H1 (cell line): ENCODE data around the gene RS1.

Source experiments
- ASH2L ChIP-seq: fragments of 200-600, 300-600 bp; sonication (generic); IDR thresholded peaks from one replicate; pipeline ENCODE4 v1.7.1; 2017; ENCODE audit warnings: low read length
- CEBPB ChIP-seq: IDR thresholded peaks from 2 replicates; pipeline ENCODE4 v1.6.1; 2012; ENCODE audit warnings: low read depth, low read length
- CREB1 ChIP-seq: IDR thresholded peaks from 2 replicates; pipeline ENCODE4 v1.6.1; 2012; ENCODE audit warnings: inconsistent platforms
- HDAC6 ChIP-seq: IDR thresholded peaks from one replicate; pipeline ENCODE4 v1.7.1; 2012; ENCODE audit warnings: low read depth, mild to moderate bottlenecking, inconsistent platforms, low read length, moderate library complexity
- MAFK ChIP-seq: IDR thresholded peaks from 2 replicates; pipeline ENCODE4 v1.6.1; 2012; ENCODE audit warnings: low read depth, mild to moderate bottlenecking, improper control_type of control experiment, low read length
- RXRA ChIP-seq: IDR thresholded peaks from 2 replicates; pipeline ENCODE4 v1.6.1; 2011; ENCODE audit warnings: low read depth, mild to moderate bottlenecking, low read length, moderate library complexity; ENCODE audit not compliant: insufficient read depth

- no peak for TF ChIP-seq ASH2L
- TF ChIP-seq MAFK = no peak
- TF ChIP-seq CREB1 = no peak
- TF ChIP-seq RXRA = no peak
- TF ChIP-seq HDAC6 = no peak
- no peak for TF ChIP-seq CEBPB
Measured at GRCh38 chrX:18676050-18676449, 4.1 kb upstream of the RS1 start.
